GM12873 (cell line): ENCODE data around the gene TMEM272.

Experiments
- TF ChIP-seq, protein P1 (sequence below): IDR thresholded peaks from 2 replicates; pipeline ENCODE4 v1.5.1; 2012; ENCODE audit warnings: low read depth, mild to moderate bottlenecking, moderate library complexity, low read length, control low read depth; ENCODE audit not compliant: insufficient read depth; ENCODE audit errors: missing control alignments

TMEM272 gene

GRCh38 chr13:51867062-51867461, 22.1 kb upstream of the TMEM272 start:
- TF ChIP-seq, protein P1, sequence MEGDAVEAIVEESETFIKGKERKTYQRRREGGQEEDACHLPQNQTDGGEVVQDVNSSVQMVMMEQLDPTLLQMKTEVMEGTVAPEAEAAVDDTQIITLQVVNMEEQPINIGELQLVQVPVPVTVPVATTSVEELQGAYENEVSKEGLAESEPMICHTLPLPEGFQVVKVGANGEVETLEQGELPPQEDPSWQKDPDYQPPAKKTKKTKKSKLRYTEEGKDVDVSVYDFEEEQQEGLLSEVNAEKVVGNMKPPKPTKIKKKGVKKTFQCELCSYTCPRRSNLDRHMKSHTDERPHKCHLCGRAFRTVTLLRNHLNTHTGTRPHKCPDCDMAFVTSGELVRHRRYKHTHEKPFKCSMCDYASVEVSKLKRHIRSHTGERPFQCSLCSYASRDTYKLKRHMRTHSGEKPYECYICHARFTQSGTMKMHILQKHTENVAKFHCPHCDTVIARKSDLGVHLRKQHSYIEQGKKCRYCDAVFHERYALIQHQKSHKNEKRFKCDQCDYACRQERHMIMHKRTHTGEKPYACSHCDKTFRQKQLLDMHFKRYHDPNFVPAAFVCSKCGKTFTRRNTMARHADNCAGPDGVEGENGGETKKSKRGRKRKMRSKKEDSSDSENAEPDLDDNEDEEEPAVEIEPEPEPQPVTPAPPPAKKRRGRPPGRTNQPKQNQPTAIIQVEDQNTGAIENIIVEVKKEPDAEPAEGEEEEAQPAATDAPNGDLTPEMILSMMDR = no peak

GRCh38 chr13:51865838-51866237, 20.9 kb upstream of the TMEM272 start:
- TF ChIP-seq, protein P1 = no peak

DNA sequence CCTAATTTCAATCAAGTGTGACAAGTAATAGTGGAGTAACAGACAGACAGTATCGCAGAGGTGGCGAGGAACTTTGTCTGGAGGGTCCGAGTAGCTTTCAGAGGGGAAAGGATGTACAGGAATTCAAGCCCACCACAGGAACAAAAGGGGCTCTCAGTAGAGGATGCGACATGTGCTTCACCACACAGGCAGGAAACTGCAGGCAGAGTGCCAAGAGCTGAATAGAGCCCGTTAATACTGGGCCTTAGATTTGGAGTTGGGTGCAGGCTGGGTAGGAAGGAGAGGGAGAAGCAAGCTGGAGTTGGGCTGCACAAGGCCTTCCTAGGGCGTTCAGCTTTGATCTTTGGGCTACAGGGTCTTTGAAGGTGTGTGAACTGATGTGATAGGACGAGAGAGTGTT, 18.0 kb upstream of the TMEM272 start:
- TF ChIP-seq, protein P1 = no peak

DNA sequence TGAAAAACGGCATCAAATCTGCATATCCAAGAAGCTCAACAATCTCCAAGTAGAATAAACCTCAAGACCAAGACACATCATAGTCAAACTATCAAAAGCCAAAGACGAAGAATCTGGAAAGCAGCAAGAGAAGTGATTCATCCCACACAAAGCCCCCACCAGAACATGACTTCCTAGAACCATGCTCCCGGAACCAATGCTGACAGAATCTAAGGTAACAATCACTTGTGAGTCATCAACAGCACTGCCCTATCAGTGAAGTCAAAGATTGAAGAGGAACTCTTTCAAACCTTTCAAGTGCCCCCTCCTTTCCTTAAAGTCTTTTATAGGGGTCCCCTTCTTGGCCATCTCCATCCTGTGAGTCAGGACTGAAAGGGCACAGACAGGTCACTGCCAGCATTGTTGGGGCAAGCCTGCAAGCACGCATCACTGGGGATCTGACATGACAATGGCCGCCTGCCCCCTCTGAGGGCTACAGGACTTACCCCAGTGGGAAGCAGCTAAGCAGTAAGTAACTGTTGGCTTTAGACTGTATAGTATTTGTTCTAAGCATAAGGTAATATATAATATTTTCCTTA, 16.8 kb upstream of the TMEM272 start, which contains the start of gene CCDC70:
Gene CCDC70, plus strand, starts transcription at position 247 of the 578 bp plus-strand sequence. CDS start 3,443 bp downstream, outside the sequence.
- TF ChIP-seq, protein P1 = no peak

GRCh38 chr13:51858433-51859247, 13.7 kb upstream of the TMEM272 start:
- TF ChIP-seq, protein P1 = no peak

DNA sequence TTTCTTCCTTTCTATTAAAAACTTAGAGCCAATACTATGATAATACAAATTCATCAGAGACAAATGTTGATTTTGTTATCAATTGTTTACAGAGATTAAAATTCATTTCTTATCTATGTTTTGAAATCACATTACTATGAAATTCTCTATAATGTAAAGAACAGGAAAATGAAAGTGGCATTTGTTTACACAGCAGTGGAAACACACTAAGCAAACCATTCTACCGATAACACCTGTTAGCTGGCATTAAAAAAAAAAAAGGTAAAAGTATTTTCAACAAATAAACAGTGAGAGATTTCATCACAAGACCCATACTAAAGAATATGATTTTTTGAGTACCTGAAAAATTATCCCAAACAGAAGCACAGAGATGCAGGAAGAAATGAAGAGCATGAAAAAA, 12.0 kb upstream of the TMEM272 start:
- TF ChIP-seq, protein P1 = no peak

DNA sequence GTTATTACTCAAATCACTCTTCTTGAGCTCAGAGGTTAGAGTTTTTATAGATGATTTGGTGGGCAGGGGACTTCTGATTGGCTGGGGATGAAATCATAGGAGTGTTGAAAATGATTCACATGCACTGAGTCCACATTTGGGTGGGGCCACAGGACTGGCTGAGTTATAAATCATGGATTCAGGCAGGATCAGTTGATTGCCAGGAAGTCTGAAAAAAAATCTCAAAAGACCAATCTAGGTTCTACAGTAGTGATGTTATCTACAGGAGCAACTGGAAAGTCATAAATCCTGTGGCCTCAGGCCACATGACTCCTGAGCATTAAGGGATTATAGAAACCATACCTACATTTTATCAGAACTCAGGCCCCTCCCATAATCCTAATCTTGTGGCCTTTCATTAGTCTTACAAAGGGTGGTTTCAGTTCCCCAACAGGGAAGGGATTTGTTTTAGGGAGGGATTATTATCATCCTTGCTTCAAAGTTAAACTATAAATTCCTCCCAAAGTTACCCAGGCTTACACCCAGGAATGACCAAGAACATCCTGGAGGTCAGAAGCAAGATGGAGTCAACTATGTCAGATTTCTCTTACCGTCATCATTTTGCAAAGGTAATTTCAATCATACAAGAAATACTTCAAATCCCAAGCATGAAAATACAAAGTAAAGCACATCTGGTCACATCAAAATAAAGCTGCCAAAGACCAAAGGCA, 11.2 kb upstream of the TMEM272 start:
- TF ChIP-seq, protein P1 = no peak
